ENCODE measurements around the gene KLF4. TPM values are rescaled to one million over a fixed set of nuclear protein-coding genes. Genes with fewer than 3 reads are reported as not detected.

Gene KLF4
- total RNA-seq, 4 donors from 2014 or later: 67.4 to 82.5 (median 69.6) TPM

GRCh38 chr9:107491081-107492053 lies 1.8 kb upstream of the KLF4 start:
- TF ChIP-seq CTCF (IDR thresholded peaks at IDR 0.05; ENCODE audit: low read depth): no peak

GRCh38 chr9:107489144-107489673 lies 360 bp downstream of the KLF4 start:
- no peak for TF ChIP-seq CTCF (IDR thresholded peaks at IDR 0.05; ENCODE audit: low read depth)

- TF ChIP-seq CTCF (IDR thresholded peaks at IDR 0.05; ENCODE audit: low read depth): no peak
Observed at GRCh38 chr9:107488375-107489143, 1.0 kb downstream of the KLF4 start.

- TF ChIP-seq CTCF (IDR thresholded peaks at IDR 0.05; ENCODE audit: low read depth): no peak
Observed at GRCh38 chr9:107487521-107488374, 1.8 kb downstream of the KLF4 start.

GRCh38 chr9:107486674-107487520 lies 2.7 kb downstream of the KLF4 start:
- TF ChIP-seq CTCF (IDR thresholded peaks at IDR 0.05; ENCODE audit: low read depth): no peak

GRCh38 chr9:107485458-107486043 lies 4.0 kb downstream of the KLF4 start:
- TF ChIP-seq CTCF (IDR thresholded peaks at IDR 0.05; ENCODE audit: low read depth): no peak
